KG1 (cell line): ENCODE measurements around the gene TBC1D23.
"Not testable (repeated sequence)": the region's sequence is repeated elsewhere in the genome, so short reads cannot be mapped to it uniquely, and the experiment has no call there.

ENCODE experiments used
- DNase-seq: peaks from one replicate; lab custom pipeline; 2025; lab: John Stamatoyannopoulos, UW

Gene TBC1D23

GRCh38 chr3:100260685-100261484 is at the start of gene TBC1D23:
TSS of gene TBC1D23 (plus strand) at chr3:100260992. CDS start at chr3:100261019, 27 bp downstream.
- DNase-seq, result peak; percentile 98

DNA sequence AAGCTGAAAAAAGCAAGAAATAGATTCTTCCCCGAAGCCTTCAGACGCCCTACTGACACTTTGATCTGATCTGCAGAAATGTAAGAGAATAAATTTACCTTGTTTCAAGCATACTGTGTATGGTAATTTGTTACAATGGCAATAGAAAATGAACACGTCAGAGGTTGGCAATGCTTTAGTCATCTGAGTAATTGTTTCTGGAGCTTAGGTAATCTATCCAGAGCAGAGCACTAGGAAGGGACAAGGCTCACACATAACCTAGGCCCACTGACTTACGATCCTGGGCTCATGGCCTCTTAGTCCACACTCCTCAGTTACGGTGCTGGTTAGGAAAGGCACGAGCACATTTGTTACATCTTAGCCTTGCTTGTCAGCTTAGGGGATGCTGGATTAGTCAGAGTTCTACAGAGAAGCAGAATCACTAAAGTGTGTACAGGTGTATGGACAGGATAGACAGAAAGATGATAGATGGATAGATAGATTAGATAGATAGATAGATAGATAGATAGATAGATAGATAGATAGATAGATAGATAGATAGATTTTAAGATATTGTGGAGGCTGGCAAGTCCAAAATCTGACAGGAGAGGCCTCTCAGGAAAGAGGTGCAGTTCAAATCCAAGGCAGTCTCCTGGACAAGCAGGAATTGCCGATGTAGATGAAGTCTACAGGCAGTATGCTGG is 46.8 kb upstream of the TBC1D23 start:
- DNase-seq, result no peak

GRCh38 chr3:100214574-100214964 is 46.2 kb upstream of the TBC1D23 start:
- DNase-seq, result no peak

DNA sequence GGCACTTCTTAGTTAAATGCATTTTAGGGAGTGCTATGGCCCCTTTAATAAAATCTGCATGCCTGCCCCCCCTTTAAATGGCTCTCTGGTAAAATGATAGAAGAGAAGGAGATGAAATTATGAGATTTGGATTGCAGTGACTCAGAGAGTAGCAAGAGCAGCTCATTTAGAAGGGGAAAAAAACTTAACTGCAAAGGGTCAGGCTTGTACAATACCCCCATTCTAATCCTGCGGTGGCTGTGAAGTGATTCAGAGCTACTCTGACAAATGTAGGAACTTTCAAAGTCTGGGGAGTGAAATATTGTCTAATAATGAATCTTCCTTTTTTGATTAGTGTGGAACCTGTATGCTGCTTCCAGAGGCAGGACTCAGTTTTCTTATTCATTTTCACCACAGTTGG is 44.1 kb upstream of the TBC1D23 start:
- no peak for DNase-seq

- DNase-seq, result no peak
Measured at GRCh38 chr3:100221159-100221558, 39.6 kb upstream of the TBC1D23 start.

- DNase-seq, result no peak
Measured at GRCh38 chr3:100225193-100225592, 35.6 kb upstream of the TBC1D23 start.

GRCh38 chr3:100225883-100226282 is 34.9 kb upstream of the TBC1D23 start:
- no peak for DNase-seq

- no peak for DNase-seq
Measured at GRCh38 chr3:100226712-100227429, 33.9 kb upstream of the TBC1D23 start.

GRCh38 chr3:100227511-100227921 is 33.3 kb upstream of the TBC1D23 start:
- no peak for DNase-seq

DNA sequence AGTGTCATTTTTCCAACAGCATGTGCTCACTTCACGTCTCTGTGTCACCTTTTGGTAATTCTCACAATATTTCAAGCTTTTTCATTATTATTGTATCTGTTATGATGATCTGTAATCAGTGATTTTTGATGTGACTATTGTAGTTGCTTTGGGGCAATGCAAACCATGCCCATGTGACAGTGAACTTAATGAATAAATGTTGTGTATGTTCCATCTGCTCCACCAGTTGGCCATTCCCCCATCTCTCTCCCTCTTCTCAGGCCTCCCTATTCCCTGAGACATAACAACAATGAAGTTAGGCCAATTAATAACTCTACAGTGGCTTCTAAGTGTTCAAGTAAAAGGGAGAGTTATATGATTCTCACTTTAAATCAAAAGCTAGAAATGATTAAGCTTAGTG is 32.5 kb upstream of the TBC1D23 start:
- DNase-seq, result no peak

GRCh38 chr3:100229188-100229587 is 31.6 kb upstream of the TBC1D23 start:
- DNase-seq, result not testable (repeated sequence)

DNA sequence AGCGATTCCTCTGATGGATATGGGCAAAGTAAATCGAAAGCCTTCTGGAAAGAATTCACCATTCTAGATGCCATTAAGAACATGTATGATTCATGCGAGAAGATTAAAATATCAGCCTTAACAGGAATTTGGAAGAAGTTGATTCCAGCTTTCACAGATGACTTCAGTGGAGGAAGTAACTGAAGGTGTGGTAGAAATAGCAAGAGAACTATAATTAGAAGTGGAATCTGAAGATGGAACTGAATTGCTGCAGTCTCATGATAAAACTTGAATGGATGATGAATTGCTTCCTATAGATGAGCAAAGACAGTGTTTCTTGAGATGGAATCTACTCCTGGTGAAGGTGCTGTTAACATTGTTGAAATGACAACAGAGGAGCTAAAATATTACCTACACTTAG is 30.1 kb upstream of the TBC1D23 start:
- no peak for DNase-seq

DNA sequence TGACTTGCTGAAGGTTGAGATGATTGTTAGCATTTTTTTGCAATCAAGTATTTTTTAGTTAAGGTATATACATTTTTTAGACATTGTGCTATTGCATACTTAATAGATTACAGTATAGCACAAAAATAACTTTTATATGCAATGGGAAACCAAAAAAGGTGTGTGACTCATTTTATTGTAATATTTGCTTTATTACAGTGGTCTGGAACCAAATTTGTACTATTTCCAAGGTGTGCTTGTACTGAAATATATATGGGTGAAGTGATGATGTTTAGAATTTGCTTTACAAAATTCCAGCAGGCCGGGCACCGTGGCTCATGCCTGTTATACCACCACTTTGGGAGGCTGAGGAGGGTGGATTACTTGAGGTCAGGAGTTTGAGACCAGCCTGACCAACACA is 29.1 kb upstream of the TBC1D23 start:
- DNase-seq, result no peak

- no peak for DNase-seq
Measured at GRCh38 chr3:100234364-100234763, 26.4 kb upstream of the TBC1D23 start.

DNA sequence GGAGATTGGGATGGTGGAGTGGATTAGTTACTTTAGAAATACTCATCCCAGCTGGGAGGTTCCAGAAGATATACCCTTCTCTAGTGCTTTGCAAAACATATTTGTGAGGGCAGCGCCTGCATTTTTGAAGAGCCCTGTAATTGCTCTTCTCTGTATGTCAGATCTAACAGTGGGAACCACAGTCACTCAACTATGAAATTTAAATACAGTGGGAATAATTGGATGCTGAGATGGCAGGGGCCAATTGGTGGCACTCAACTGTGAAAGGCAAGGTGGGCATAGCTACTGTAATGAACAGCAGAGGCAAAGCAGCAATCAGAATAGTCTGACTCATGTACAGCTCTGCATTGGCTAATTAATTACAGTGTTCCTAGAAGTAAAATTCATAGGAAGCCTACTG is 22.2 kb upstream of the TBC1D23 start:
- no peak for DNase-seq

DNA sequence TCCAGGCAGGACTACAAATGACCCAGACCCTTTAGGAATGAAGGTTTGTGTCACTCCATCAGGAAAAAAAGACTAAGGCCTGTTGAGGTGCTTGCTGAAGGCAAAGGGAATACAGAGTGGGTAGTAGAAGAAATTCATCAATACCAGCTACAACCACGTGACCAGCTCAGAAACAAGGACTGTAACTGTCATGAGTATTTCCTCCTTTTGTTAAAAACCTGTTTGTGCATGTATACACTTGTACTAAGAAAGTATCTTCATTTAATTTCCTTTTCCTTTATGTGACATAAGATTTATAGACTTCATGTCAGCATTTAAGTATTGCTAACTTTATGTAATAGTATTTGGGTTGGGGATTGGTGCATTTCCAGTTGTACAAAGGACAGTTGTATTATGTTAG is 18.3 kb upstream of the TBC1D23 start:
- not testable (repeated sequence) for DNase-seq

DNA sequence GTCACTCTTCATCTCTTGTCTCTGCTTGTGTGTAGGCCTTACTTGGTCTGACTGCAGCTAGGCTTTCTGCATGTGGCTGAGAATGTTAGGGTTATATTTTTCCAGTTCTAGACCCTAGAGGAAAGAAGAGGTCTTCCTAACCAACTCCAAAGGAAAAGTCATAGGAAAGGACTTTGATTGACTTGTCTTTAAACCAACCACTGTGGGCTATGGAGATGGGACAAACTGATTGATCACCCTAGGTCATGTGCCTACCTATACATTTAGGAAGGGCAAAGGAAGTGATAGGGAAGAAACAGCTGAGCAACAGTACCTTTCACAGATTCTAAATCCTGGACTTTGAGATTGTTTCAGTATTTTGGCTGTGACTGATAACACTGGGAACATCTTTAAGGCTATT is 16.5 kb upstream of the TBC1D23 start:
- no peak for DNase-seq

DNA sequence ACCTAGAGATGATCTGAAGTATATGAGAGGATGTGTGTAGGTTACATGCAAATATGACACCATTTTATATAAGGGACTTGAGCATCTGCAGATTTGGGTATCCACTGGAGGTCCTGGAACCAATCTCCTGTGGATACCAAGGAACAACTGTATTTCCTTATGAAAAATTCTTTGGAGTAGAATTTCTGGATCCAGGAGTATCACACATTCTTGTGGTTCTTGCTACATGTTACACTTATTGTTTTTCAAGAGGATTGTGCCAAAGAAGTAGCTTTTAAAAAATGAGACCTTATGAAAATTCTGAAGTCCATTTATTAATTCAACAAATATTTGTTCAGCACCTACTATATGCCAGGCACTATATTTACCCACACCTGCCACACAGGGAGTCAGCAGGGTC is 15.7 kb upstream of the TBC1D23 start:
- no peak for DNase-seq

DNA sequence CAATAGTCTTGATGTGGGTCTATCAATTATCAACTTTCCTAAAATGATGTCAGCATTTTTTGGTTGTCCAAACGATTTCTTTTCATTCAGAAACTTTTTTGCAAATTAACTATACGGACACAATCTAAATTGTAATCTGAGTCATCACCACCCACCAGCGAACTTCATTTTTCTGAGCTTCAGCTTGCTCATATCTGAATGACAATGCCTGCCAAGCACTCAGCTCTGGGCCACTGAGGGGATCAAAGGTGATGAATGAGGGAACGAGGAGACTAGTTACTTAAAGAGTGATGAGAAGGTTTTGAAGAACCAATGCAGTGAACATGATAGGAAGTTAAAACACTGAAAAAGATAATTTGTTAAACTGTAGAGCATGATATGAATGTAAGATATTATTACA is 14.9 kb upstream of the TBC1D23 start:
- DNase-seq, result no peak

GRCh38 chr3:100246999-100247398 is 13.8 kb upstream of the TBC1D23 start:
- DNase-seq, result no peak

DNA sequence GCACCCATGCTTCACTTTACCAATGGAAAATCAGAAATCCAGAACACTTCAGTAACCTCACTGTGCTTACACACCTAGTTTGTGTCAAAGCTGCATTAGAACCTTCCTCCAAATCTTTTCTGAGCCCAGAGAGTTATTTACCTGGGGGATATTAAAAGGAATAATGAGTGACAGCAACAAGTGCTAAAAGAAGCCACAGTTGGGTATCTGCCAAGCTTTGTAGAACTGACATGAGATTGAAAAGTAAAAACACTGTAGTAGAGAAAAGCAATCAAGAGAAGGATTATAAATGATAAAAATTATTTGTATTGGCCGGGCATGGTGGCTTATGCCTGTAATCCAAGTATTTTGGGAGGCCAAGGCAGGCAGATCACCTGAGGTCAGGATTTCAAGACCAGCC is 8.8 kb upstream of the TBC1D23 start:
- DNase-seq, result no peak

DNA sequence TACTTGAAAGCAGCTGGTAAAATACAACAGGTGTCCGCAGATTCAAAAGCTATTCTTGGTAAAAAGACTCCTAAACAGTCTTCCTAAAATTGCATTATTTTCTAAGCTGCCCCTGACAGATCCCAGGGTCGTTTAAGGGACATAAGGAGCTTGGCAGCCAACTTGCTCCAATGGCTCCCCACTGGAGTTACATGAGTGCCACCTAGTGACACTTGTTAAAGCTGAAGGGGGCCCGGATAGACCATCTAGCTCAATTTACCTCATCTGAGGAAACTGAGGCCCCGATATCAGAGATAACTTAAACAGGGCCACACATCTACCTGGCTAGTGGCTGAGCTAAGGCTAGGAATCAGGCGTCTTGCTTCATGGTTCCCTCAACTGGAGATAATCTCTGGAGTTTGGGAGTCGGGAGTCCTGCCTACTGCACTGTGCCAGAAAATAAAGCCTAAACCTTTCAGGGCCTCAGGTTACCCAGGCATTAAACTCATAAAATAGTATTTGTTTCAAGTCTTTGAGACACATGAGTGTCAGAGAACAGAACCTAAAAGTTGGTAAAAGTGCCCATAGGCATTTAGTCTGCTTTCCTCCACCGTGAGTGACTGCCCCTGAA is 6.5 kb upstream of the TBC1D23 start:
- DNase-seq, result peak; percentile 46
